GM18858 (cell line): ENCODE data around the gene RGPD8.
"Not testable (repeated sequence)": the region's sequence is repeated elsewhere in the genome, so short reads cannot be mapped to it uniquely, and the experiment has no call there.

Experiments used
- ATAC-seq: cut with Tn5 transposase; IDR thresholded peaks from one replicate; pipeline ENCODE4 v1.9.1; 2021; ENCODE audit not compliant: unreplicated experiment

Gene RGPD8

GRCh38 chr2:112435716-112436431 lies 2.4 kb upstream of the RGPD8 start:
- not testable (repeated sequence) for ATAC-seq

GRCh38 chr2:112434890-112435715 lies 1.7 kb upstream of the RGPD8 start:
- not testable (repeated sequence) for ATAC-seq

DNA sequence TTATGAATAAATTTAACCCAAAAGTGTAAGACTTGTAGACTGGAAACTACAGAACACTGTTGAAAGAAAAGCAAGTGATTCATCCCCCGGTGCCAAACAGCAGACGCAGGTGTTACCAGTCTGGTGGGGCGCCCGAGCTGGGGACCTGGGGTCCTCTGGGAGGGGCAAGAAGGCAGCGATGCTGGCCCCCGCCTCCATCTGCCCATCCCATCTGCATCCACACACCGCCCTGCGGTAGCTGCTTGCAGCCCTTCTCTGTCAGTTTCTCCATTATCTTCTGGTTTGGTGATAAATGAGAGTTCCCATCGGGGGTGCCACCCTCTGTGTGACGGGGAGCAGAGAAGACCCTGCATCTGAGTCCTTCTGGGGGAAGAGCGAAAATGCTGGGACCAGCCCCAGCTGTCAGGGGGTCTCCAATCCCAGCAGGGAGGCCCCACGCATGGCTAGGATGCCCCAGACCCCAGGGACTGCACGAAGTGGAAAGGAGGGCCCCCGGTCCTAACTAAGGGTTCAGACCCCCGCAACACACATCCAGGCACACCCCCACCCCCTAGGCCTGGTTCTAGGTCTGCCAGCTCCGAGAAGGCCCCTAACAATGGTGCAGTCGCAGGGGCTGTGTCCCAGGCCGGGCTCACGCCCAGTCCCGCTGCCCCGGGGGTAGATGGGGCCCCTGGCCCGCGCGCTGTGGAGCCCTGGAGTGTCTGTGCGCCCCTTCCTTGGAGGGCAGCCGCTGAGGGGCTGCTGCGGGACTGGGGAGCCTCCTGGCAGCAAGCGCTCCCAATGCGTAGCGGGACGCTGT lies 686 bp upstream of the RGPD8 start:
- ATAC-seq = no peak

DNA sequence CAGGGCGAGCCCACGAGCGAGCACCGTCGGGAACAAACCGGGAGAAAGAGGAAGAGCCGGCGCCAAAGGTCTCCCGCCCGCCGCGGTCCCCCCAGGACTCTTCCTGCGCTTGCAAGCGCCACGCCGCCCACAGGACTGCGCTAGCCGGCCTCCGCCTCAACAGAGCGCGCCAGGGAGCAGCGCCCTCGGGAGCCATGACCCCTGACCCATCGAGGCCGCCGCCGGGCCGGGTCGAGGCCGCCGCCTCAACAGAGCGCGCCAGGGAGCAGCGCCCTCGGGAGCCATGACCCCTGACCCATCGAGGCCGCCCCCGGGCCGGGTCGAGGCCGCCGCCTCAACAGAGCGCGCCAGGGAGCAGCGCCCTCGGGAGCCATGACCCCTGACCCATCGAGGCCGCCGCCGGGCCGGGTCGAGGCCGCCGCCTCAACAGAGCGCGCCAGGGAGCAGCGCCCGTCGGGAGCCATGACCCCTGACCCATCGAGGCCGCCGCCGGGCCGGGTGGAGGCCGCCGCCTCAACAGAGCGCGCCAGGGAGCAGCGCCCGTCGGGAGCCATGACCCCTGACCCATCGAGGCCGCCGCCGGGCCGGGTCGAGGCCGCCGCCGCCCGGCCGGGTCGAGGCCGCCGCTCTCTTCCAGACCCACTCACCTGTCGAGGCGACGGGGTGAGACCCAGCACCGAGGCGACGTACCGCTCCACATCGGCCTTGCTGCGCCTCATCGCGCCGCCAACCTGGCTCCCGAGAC lies 538 bp downstream of the RGPD8 start:
- ATAC-seq = not testable (repeated sequence)

- not testable (repeated sequence) for ATAC-seq
Observed at GRCh38 chr2:112432390-112432734, 1.1 kb downstream of the RGPD8 start.

DNA sequence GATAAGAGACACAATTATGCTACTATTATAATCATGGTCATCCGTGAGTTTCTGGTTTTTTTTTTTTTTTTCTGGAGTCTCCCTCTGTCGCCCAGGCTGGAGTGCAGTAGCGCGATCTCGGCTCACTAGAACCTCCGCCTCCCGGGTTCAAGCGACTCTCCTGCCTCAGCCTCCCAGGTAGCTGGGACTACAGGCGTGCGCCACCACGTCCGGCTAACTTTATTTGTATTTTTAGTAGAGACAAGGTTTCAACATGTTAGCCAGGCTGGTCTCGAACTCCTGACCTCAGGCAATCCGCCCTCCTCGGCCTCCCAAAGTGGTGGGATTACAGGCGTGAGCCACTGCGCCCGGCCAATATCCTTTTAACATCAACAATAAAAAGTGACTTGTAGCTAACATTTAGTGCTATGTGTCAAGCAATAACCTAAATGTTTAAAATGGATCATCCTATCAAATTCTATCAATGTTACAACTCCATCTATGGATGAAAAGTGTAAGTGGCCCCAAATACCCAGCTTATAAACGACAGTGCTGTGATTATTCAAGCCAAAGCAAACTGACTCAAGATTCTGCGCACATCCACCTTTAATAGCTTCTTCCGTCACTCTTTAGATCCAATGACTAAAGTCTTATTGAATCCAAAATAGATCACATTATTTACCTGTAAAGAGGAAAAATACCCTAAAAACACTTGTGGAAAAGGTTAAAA lies 1.7 kb downstream of the RGPD8 start:
- not testable (repeated sequence) for ATAC-seq

GRCh38 chr2:112424553-112424952 lies 8.9 kb downstream of the RGPD8 start:
- ATAC-seq = not testable (repeated sequence)

DNA sequence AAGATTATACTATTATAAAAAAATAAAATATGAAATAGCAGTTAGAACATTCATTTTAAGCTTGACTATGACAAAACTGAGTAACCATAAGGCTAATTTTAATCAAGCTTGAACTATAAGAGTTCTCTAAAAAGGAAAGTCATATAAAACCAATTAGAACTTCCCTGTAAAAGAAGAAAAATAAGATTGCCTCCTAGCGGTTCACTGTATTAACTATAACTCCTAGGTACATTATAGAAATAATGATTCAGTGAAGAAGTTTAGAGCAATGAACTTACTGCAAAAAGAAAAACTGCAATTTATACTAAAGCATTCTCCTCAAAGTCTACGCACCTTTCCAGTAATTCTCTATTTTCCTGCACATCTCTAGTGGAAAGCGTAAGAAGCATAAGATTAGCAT lies 16.6 kb downstream of the RGPD8 start:
- not testable (repeated sequence) for ATAC-seq

GRCh38 chr2:112360055-112360454 lies 73.4 kb downstream of the RGPD8 start:
- not testable (repeated sequence) for ATAC-seq

- ATAC-seq = not testable (repeated sequence)
Observed at GRCh38 chr2:112354335-112354734, 79.1 kb downstream of the RGPD8 start.

DNA sequence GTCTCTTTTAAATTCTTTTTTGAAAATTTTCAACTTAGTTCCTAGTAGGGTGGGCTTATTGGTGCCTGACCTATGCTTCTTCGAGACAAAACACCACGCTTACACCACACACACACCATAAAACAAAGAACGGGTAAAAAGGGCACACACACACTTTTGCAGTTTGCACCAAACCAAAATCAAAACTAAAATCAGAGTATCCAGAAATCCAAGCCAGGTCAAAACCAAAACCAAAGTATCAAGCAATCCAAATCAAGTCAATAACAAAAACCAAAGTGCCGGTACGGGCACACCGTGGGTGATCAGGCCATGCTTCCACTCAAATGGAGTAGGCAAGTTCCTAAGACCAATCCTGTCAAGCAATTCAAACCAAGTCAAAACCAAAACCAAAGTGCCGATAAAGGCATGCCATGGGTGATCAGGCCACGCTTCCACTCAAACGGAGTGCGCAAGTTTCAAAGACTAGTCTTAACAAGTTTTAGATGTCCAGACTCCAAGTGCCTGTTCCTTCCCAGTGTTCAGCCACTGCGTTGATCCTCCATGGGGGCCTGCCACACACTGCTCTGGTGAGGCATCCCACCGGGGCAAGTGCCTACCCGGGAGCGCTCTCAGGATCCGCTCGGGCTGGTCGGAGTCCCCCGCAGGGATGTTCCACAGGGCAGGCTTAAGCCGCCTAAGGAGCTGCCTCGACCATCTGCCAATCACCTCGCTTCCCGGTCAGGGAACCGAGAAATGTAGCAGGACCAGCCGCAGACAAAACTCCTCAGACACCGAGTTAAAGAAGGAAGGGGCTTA lies 80.4 kb downstream of the RGPD8 start:
- ATAC-seq = not testable (repeated sequence)

GRCh38 chr2:112352292-112352691 lies 81.2 kb downstream of the RGPD8 start:
- not testable (repeated sequence) for ATAC-seq

DNA sequence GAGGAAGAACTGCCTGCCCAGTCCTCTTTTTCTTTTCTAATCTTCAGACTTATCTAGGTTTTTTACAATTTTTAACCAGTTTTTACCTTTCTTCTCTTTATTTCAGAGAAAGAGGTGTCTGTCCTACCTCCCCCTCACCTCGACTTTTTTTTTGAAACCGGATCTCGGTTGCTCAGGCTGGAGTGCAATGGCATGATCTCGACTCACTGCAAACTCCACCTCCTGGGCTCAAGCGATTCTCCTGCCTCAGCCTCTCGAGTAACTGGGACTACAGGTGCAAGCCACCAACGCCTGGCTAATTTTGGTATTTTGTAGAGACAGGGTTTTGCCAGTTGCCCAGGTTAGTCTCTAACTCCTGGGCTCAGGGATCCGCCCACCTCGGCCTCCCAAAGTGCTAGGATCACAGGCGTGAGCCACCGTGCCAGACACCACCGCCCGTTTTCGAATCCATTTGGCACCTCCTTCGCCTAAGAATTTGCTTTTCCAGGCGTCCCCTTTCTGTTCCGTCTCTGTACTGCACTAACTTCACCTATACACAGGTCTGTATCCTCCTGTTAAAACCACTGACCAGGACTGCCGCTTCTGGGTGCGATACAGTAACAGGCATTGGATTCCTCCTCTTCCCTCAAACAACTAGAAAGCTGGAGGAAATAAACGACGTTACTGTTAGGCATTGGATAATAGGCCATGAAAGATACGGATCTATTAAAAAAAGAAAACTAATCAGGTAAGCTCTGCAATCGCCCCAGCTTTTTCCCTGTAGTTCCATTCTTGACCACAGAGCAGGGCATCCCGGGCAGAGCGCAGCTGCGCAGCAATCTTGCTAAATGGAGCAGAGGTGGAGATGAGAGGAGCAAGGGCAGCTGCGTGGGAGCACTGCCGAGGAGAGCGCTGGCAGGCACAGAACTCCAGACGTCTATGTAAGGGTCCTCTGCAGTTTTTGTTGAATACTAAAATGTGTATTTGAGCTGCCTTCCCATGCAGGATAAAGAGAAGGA lies 88.1 kb downstream of the RGPD8 start:
- no peak for ATAC-seq

DNA sequence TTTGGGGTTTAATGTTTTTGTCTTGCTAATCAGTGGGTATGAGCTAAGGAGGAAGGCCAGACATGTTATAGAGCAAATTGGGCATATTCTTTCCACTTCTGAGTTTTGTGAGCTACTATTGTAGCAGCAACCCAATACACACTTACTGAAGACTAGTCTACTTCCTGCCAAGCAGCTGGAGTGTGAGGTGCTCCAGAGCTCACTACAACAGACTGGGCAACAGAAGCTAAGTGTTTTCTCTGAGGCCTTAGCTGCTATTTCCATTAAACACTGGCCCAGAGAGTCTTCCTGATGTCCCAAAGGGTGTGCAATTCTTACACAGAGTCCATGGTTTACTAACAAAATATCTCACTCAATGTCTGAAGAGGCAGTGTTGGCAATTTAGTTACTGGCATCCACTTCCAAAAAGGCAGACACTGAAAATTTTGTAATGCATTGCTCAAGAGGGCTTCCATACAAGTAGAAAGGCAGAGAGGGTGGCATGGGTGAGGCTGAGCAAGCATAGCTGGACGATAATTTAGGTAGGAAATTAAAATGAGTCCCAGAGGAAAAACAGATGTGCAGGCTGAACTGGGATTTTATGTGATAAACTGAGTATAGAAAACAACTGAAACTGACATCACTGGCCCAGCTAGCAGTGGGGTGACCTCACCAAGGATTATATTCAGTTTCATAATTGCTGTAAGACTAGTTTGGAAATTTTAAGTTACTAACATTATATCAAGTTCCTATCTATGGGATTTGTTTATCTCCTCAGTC lies 89.4 kb downstream of the RGPD8 start:
- no peak for ATAC-seq

- ATAC-seq = no peak
Observed at GRCh38 chr2:112342067-112342550, 91.3 kb downstream of the RGPD8 start.

- ATAC-seq = no peak
Observed at GRCh38 chr2:112340475-112341267, 92.8 kb downstream of the RGPD8 start.
